WI38 (cell line): ENCODE data around the gene OGDHL.

Source experiments
- H3K4me3 ChIP-seq: 2 replicates; pipeline ENCODE4 v1.5.1; 2011; ENCODE audit warnings: low read depth, mild to moderate bottlenecking, control low read depth, low read length
- TF ChIP-seq, protein P1 (sequence below): IDR thresholded peaks from 2 replicates; pipeline ENCODE4 v1.5.1; 2012; ENCODE audit warnings: low read depth, mild to moderate bottlenecking, control low read depth, low read length

Gene OGDHL

DNA sequence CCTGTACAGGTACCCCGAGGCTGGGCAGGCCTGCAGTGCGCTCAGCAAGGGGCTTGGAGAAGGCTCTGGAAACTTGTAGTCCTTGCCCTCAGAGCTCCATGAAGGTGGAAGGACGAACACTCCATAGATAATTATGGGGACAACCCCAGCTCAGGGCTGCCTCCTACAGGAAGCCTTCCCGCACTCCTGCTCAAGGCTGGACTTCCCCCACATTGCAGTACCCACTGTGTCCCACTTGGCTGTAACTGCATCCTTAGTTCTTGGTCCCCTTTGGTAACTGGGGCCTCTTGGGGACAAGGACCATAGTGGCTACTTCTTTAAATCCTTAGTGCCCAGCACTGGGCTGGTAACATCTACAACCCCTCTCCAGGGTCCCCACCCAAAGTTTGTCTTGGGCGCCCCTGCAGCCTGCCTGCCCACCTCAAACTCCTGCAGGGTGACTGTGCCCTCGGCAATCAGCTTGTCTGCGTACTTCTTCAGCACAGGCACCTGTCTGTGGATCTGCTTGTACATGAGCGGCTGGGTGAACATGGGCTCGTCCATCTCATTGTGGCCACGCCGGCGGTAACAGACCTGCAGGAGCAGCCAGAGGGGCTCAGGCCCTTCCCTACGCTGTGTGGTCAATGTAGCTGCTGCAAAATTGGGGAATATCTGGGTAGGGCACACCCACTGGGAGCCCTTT lies 17.1 kb downstream of the OGDHL start:
- TF ChIP-seq, protein P1, sequence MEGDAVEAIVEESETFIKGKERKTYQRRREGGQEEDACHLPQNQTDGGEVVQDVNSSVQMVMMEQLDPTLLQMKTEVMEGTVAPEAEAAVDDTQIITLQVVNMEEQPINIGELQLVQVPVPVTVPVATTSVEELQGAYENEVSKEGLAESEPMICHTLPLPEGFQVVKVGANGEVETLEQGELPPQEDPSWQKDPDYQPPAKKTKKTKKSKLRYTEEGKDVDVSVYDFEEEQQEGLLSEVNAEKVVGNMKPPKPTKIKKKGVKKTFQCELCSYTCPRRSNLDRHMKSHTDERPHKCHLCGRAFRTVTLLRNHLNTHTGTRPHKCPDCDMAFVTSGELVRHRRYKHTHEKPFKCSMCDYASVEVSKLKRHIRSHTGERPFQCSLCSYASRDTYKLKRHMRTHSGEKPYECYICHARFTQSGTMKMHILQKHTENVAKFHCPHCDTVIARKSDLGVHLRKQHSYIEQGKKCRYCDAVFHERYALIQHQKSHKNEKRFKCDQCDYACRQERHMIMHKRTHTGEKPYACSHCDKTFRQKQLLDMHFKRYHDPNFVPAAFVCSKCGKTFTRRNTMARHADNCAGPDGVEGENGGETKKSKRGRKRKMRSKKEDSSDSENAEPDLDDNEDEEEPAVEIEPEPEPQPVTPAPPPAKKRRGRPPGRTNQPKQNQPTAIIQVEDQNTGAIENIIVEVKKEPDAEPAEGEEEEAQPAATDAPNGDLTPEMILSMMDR, result no peak

GRCh38 chr10:49744091-49744685 lies 17.9 kb downstream of the OGDHL start:
- H3K4me3 ChIP-seq, result no peak overlapping the region
- TF ChIP-seq, protein P1, result no peak

More for the DNA sequence above, 17.1 kb downstream of the OGDHL start:
- no peak overlapping the region for H3K4me3 ChIP-seq

- H3K4me3 ChIP-seq, result no peak overlapping the region
- TF ChIP-seq, protein P1, result no peak
Observed at GRCh38 chr10:49743464-49744075, 18.6 kb downstream of the OGDHL start.

- TF ChIP-seq, protein P1, result no peak
- H3K4me3 ChIP-seq, result no peak overlapping the region
Observed at GRCh38 chr10:49742683-49743463, 19.2 kb downstream of the OGDHL start.

- no peak overlapping the region for H3K4me3 ChIP-seq
Observed at GRCh38 chr10:49741108-49741995, 20.8 kb downstream of the OGDHL start.

More at GRCh38 chr10:49741108-49741995, 20.8 kb downstream of the OGDHL start:
- TF ChIP-seq, protein P1, result no peak
